GM18526 (cell line): ENCODE data around the gene ATXN1.

Experiments used
- POLR2A ChIP-seq: IDR thresholded peaks from 3 replicates; pipeline ENCODE4 v1.6.1; 2011; ENCODE audit not compliant: insufficient read length; ENCODE audit errors: extremely low read depth

ATXN1 gene

DNA sequence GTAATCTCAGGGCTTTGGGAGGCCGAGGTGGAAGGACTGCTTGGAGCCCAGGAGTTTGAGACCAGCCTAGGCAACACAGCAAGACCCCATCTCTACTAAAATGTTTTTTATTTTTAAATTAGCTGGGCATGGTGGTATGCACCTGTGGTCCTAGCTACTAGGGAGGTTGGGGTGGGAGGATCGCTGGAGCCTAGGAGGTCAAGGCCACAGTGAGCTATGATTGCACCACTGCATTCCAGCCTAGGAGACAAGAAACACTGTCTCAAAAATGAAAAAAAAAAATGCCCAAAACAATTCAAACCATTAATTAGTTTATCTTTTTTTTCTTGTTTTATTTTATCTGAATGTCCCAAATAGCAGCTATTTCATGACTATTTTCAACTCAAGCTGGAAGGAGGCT lies 437.1 kb downstream of the ATXN1 start:
- no peak for TF ChIP-seq POLR2A

DNA sequence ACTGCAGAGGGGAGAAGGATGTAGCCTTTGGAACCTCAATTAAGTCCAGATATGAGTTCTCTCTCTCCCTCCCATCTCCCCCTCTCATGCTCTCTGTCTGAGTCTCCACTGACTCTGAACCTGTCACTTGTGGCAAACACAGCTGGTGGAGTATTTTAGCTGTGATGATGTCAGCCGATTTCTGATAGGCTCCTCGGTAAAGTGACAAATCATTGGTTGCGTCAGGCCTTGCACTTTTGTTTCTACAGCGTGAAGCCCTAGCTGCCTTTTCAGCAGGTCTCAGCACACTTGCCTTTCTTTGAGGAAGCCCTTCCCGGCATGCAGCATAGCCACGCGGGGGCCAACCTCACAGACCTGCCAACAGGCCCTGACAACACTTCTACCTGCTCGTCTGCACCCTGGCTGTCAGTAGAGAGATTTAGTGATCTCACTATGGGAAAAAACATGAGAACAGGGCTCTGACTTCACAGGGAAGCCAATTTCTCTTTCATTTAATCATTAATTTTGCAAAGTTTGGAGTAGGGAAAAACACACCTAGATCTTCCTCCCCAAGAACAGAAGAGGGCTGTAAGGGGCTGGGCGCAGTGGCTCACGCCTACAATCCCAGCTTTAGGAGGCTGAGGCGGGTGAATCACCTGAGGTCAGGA lies 438.5 kb downstream of the ATXN1 start:
- TF ChIP-seq POLR2A = peak; percentile 32

DNA sequence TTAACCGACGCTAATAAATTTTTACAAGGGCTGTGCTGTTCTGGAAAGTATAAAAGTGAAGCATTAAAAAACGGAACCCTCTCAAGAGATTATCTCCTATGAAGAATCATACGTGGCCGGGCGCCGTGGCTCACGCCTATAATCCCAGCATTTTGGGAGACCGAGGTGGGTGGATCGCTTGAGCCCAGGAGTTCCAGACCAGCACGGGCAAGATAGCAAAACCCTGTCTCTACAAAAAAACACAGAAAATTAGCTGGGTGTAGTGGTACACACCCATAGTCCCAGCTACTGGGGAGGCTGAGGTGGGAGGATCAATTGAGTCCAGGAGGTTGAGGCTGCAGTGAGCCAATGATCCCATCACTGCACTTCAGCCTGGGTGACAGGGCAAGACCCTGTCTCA lies 439.4 kb downstream of the ATXN1 start:
- TF ChIP-seq POLR2A = no peak

DNA sequence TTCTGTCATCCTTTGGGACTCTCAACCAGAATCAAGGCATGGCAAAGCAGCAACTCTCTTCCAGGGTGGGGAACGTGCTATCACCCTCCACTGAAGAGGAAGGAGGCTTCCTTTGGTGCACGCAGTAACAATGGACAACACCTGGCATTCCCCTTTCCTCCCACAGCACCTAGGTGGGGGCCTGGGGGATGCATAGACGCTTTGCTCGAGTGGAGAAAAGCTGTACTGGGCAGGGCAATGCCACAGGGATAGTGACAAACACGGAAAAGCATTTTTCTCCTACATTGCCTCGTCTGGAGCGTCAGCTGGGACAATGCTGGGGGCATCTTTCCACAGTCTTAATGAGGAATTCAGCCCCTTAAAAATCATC lies 439.9 kb downstream of the ATXN1 start:
- TF ChIP-seq POLR2A = no peak

DNA sequence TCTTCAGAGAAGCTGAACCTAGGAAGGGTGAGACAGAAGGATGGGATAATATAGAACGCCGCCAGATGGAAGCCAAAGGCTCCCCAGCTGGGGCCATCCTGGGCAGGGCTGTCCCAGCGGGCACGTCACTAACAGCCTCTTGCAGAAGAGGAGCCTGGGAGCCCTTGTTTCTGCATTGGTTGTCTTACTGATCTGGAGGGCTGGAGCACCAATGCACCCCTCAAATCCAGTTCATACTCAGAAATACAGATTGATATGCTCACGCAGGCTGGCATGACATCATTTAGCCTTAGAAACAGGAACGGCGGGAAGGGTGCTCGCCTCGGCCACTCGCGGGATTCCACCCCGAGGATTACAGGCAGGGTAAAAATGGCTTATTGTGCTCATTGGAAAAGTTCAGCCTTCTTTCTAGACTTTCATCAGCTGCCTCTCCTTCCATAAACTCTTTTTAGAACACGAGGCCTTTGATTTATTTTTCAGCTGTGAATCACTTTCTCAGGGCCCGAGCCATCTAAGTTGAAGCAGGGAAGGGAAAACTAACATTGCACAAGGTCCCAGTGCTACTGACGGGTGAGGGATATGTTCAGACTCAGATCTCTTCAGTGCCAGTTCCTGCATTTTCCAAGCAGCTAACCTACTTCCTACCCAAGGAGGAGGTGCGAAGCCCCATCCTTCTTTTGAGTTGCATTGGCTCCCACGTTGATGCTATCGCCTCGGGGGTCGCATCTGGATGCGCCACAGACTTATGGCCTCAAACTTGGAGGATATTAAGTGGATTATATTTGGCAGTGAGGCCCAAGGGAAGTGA lies 440.5 kb downstream of the ATXN1 start:
- no peak for TF ChIP-seq POLR2A

DNA sequence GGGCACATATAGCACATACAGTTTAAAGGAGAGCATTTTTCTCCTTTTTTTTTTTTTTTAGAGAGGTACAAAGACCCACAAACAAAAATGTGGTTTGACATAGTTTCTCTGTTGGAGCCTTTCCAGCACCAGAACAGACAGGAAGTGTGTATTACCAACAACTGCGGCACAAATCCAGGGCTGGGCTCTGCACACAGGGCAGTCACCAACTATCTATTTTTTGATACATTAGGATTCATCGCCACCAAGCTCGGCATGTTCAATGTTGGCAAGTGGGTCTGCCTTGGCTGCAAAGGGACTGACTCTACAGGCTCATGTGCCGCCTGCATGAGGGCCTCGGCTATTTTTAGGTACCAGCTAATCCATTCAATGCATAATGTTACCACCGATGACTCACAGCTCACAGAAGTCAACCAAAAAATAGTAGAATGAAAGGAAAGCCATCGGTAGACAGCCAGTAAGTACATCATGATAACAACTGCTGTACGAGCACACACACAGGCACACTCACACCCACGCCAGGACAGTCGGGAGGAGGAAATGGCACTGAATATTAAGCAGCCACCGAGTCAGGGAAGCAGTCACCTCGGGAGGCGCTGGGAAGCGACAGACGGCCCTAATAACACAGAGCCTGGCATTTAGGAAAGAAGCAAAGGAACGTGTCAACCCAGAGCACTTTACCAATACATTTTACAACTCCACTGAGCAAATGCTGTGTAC lies 441.3 kb downstream of the ATXN1 start:
- TF ChIP-seq POLR2A = no peak

DNA sequence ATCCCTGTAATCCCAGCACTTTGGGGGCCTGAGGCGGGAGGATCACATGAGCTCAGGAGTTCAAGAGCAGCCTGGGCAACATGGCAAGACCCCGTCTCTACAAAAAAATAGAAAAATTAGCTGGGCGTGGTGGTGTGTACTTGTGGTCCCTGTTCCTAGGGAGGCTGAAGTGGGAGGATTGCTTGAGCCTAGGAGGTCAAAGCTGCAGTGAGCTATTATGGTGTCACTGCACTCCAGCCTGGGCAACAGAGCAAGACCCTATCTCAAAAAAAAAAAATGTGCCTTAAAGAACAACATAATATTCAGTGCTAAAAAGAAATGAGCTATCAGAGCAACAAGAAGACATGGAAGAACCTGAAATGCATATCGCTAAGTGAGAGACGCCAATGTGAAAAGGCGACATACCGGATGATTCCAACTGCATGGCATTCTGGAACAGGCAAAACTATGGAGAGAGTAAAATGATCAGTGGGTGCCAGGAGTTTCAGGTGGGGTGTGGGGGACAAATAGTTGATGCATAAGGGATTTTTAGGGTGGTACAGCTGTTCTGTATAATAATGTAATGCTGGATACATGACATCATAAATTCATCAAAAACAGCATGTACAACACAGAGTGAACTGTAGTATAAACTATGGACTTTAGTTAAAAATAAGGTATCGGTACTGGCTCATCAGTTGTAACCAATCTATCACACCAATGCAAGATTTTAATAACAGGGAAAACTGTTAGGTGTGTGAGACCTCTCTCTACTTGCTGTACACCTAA lies 442.1 kb downstream of the ATXN1 start:
- TF ChIP-seq POLR2A = no peak

DNA sequence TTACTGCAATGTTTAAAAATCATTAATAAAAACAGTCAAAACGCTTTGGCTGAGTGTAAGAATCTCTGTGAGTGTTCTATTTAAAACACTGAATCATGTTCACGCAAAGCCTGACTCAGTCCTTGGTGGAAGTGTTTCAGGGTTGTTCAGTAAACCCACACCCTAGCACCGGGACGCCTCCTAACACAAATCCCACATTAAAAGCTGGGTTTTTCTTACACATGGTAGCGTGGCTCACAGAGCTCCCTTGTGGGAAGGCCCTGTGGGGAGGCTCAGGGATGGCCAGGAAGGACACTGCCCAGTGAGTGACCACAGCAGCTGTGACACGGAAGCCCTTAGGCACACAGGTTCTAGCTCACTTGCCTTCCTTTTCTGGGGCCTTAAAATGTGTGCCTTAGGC lies 442.7 kb downstream of the ATXN1 start:
- TF ChIP-seq POLR2A = no peak

DNA sequence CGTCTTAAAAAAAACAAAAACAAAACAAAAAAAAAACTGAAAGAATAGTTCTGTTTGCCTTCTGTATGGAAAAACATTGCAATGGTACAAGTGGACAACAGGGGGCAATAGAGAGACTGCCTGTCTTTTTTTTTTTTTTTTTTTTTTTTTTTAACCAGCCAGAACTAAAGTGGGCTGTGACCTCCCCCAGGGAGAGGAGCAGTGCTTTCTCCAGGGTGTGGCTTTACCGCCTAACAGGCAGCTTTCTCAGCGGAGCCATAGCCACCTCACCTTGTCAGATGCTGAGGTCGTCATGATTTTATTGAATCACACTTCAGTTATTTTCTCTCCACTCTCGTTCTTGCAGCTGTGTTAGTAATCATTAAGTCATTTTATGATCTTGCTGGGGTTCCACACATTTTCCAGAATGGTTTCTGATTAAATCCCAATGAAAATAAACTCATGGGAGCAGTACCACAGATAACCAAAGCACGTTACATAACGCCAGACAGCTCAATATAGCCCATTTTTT lies 444.5 kb downstream of the ATXN1 start:
- TF ChIP-seq POLR2A = no peak

DNA sequence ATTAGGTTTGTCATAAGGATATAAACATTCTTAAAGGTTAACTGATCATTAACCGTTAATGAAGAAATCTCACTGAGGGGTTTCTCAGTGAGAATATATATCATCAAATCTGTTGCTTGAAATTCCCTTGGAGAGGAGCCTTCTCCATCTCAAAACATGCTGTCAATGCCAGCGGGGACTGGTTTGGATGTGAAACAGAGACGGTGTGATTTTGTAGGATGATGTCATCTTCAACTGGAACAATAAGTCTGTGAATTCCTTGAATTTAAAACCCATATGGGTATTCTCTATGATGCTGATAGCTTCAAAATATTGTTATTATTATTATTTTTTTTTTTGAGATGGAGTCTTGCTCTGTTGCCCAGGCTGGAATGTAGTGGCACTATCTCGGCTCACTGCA lies 447.0 kb downstream of the ATXN1 start:
- no peak for TF ChIP-seq POLR2A

DNA sequence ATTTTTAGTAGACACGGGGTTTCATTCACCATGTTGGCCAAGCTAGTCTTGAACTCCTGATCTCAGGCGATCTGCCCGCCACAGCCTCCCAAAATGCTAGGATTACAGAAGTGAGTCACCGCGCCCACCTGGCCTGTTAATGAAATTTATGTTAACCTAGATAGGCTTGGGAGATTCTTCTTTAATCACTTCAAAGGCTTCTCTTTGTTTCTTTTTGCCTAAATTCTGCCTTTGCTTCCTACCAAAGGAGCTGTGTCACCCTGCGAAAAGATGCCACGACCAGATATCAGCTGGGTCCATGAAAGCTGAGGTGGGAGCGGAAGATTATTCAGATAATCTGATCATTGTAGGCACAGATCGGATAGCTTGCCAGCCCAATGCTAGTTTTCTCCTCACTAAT lies 447.5 kb downstream of the ATXN1 start:
- TF ChIP-seq POLR2A = no peak

DNA sequence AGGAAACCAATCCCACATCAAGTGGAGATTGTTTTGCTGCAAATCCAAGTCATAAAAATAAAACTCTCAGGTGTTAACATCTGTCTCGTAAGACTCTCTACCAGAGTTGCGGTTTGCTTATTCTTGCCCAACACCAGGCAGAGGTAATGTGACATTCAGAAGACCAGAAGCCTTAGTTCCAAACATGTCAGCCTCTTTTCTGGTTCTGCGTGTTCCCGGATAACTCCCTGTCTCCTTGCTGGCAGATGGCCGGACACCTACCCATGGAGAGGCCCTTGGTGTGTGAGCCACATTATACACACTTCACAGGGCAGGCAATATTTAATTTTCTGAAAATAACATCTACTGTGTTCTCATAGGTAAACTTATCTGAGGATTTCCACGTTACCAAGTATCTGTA lies 449.5 kb downstream of the ATXN1 start:
- TF ChIP-seq POLR2A = no peak

DNA sequence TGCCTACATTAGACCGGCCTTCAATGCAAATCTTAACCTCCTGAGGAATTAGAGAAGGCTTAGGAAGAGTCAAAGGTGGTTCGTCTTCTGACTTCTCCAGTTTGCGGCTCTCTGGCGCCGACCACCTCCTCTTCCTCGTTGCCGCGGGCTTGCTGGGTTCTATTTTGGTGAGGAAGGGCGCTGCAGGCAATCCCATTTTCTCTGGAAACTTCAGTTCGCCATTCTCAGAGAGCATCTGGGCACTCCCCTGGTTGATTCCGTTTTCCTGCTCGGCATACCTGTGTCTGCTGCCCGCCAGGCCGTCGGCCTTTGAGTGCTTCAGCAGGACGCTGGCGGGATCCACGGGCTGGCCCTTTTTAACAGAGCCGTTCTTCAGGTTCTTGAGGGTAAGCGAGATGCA lies 454.9 kb downstream of the ATXN1 start:
- TF ChIP-seq POLR2A = no peak

DNA sequence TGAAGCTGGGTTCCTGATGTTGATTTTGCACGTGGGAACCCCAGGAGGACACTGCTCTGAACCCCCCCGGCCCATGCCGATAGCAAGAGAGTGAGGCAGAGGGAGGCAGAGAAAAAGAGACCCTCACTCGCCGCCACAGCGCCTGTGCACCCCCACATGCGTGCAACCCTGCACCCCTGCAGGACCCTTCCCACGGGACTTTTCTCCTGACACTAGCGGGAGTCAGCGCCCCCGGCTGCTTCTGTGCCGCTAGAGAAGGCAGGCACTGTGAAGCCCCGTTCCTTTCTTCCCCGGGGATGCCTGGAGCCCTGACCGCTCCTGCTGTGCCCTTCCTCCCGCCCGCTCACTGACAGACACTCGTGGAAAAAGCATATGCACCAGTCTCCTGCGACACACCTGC lies 455.5 kb downstream of the ATXN1 start:
- no peak for TF ChIP-seq POLR2A

DNA sequence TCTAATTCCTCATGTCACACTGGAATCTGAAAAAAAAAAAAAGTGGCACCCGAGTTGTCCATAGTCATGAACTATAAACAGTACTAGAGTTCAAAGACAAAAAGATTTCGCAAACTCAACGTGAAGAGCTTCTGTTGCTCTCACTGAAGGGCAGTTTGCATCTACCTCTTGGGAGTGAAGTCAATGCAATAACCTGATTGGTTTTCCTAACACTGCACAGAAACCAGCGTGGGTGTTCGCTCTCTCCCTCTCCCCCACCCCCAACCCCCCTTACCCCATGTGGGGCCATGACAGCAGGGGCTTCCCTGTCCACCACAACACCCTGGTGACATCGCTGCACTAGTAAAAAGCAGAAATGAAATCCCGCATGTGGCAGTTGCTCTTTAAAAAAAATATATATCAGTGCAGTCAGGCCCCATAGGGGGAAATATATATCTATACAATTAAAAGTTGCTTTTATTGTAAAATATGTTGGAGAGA lies 456.0 kb downstream of the ATXN1 start:
- no peak for TF ChIP-seq POLR2A
